Middle frontal gyrus (tissue), 1 donor: ENCODE results near the gene EN1.

Source experiments
- DNase-seq: peaks from one replicate; pipeline ENCODE4 v3.0.0-alpha.2; 2015; ENCODE audit warnings: low spot score; ENCODE audit errors: extremely low spot score

Gene EN1

GRCh38 chr2:118856330-118856977 lies 9.0 kb upstream of the EN1 start:
- DNase-seq, result no peak

DNA sequence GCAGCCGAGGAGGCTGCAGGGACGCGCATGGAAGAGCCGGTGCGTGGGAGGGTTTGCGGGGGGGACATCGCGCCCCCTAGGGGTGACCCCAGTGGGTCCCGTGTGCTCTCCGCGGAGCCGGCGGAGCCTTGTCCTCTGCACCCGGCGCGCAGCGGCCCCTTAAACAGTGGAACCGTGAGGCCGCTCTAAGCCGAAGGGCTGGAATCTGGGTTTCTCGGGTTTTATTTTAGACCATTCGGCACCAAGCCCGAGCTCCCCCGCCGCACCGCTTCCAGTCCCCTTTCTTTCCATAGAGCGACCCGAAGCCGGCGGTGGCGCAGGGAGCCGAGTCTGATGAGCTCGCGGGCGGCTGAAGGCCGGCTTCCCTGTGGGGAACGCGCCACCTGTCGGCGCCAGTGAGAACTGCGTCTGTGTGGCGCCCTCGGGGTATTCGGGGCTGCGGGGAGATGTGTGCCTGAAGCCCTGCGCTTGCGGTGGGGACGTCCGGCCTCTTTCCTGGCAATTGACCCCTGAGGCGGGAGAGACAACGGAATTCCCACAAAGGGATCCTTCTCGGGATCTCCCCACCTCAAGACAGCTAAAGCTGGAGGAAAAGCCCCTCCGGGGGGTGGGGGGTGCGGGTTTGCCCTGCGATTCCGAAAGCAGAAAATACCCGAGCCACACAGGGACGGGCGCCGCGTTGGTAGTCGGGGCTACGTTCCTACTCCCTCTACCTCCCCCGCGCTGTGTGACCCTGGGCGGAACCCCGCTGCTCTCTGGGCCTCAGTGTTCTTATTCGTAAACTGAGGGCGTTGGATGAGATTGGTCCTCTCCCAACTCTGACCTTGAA lies 8.2 kb upstream of the EN1 start:
- DNase-seq, result peak; percentile 58

GRCh38 chr2:118854507-118855345 lies 7.3 kb upstream of the EN1 start:
- DNase-seq, result no peak

GRCh38 chr2:118853651-118854291 lies 6.3 kb upstream of the EN1 start:
- DNase-seq, result no peak

DNA sequence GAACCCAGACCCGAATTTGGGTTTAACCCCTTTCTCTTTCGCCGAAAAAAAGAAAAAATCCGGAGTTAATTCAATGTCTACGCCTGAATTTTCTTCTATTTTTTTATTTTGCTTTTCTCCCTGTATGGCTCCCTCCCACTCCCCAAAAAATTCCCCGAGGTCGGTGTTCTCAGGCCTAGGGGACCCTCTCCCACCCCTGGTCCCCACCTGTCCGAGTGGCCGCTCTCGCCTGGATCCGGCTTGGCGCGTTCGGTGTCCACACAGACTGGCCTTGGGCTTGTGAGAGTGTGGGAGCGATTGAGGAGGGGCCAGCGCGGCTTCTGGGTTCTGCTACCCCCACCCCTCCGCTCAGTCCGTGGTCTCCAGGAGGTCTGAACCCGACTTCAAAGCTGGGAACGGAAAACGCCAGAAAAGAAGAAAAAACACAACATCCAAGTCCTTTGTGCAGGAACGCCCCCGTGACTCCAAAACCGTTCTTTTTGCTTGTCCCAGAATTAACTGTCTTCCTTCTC lies 5.7 kb upstream of the EN1 start:
- no peak for DNase-seq

- DNase-seq, result no peak
Measured at GRCh38 chr2:118852605-118853128, 5.2 kb upstream of the EN1 start.

DNA sequence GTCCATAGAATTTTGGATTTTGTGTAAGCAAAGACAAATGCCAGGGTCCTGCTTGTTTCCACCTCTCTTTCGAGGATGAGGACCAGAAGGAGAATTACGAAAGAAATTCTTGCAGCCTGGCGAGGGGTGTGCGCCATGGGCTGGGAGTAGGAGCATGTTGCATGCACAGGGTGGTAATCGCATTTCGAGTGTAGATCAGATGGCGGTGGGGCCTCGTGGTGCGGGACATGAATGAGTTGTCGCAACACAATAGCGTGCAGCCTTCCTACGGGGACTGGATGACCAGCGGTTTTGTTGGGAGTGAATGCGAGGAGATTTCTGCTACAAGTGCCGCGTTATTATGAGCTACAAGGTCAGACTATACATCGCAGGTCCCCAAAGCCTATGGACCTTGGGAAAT lies 4.2 kb upstream of the EN1 start:
- no peak for DNase-seq

- DNase-seq, result no peak
Measured at GRCh38 chr2:118850901-118851415, 3.5 kb upstream of the EN1 start.

GRCh38 chr2:118850168-118850900 lies 2.9 kb upstream of the EN1 start:
- DNase-seq, result no peak

- DNase-seq, result no peak
Measured at GRCh38 chr2:118849226-118850167, 2.0 kb upstream of the EN1 start.

- DNase-seq, result no peak
Measured at GRCh38 chr2:118848381-118849225, 1.2 kb upstream of the EN1 start.

DNA sequence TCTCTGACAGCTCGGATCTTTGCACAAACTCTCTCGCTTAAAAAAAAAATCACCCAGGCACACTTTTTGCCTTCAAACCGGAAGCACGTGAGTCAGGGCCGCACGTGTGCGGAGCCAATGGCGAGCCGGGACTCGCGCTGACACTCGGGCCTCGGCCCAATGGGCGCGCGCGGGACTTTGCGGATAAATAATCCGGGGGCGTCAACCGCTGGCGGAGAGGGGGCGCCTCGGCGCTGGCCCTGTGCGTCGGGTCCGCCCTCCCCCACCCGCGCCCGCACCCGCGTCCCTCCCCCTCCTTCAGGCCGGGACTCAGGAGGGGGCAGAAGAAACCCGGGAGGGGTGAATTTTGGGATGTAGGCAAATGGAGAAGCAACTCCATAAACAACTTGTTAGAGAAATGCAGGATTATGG lies 319 bp upstream of the EN1 start:
- DNase-seq, result no peak

GRCh38 chr2:118846442-118846952 lies 951 bp downstream of the EN1 start:
- no peak for DNase-seq

DNA sequence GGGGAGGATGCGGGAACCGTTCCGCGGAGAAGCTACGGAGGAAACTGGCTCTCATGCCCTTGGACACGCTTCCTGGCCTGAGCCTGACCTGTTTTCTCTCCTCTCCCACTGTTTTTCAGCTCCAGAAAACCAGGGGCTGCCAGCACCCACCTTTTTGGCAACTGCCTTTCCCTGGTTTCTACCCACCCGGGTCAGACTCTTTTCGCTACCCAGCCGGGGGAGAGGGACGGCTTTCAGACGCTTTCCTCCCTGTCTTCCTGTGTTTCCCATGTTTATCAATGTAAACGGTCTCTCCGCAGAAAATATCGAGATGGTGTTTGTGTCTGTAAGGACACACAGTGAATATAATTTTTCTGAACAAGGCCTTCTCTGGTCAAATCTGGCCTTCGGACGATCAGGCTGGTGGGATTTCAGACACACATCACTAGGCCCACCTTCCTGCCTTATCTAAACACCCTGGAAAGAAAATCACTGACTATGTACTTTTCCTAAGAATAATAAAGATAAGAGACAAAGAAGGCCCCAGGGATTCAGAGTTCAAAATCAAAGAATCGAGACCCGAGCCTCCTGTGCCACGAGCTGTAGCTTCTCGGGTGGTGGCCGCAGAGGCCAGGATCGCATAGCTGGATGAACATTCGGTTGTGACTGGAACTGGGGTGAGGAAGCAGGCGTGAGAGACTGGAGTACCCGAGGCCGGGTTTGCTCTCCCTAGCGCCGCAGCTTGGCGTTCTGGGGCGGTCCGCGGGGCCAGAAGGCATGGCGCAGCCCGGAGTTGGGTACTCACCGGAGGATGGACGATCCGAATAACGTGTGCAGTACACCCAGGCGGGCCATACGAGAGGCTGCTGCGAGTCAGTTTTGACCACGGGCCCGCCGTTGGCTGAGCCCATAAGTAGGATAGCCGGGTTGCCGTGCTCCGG lies 1.7 kb downstream of the EN1 start:
- no peak for DNase-seq

DNA sequence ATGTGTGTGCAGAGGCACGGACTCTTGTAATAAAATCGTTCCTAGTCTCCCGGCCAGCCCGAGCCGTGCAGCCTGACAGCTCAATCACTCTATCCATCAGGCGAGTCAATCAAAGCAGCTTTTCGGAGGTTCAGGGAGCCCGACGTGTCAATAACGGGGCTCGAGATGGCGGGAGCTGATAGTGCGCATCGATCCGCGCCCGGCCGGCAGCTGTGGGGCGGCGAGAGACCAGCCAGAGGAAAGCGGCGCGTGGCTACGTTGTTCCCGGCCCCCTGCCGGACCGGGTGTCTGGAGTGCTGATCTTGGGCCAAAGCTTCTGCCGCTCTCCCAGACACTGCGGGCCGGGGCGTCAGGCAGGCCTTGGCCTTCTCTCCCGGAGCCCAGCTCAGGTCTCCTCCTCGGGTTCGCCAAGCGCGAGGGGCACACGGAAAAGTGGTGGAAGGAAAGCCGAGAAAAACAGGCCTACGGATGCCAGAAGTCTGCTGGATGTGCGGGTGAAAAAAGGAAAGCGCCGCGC lies 2.4 kb downstream of the EN1 start:
- no peak for DNase-seq

DNA sequence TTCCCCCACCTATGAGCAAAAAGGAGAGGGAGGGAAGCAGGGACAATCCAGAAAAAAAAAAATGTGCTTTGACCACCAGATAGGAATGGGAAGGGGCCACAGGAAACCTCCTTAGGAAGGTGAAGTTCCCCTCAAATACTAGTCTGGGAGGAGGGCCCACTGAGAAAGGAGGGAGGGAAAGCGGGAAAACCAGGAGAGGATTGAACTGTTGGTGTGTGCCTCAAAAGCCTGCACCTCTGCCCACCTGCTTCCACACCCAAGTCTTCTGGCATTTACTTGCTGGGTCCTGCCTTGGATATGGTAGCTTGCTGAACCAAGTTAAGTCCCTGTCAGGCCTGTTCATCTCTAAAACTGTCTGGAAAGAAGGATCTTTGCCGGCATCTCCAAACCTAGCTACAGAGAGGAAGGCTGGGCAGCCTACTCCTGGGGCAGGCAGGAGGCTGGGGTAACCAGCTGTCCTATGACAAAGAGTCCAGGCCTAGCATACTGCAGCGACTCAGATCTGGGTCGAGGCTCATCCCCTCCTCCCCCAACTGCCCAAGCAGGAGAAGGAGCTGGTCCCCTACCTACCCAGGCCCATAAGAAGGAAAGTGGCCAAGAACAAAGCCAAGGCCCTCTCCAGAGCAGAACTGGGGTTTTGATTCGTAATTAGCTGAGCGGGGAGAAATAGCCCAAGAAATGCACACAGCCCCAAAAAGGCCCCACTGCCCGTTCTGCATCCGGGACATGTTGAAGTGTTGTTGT lies 3.0 kb downstream of the EN1 start:
- DNase-seq, result no peak
